Thoracic aorta (tissue), 2 donors: ENCODE data around the gene SMS. TPM values are rescaled to one million over a fixed set of nuclear protein-coding genes. Genes with fewer than 3 reads are reported as not detected.

Source experiments
- ATAC-seq: fragments of 150-250 bp; one replicate; pipeline ENCODE4 v1.8.0; 2017; ENCODE audit warnings: low read depth; ENCODE audit not compliant: insufficient number of reproducible peaks, low FRiP score
- DNase-seq: peaks from one replicate; pipeline ENCODE4 v3.0.0-alpha.2; 2020; ENCODE audit warnings: low spot score
- H3K27ac ChIP-seq, 2 donors: fragments of 200-600 bp; sonication (generic); 1 replicate in 1 of 2; 2 replicates in 1 of 2; pipeline ENCODE4 v1.5.1; 2016; ENCODE audit warnings: mild to moderate bottlenecking in 2 of 2, moderate library complexity in 2 of 2
- H3K27me3 ChIP-seq: fragments of 200-600 bp; sonication (generic); replicated peaks from 2 replicates; pipeline ENCODE4 v1.6.0; 2016; ENCODE audit warnings: mild to moderate bottlenecking; ENCODE audit not compliant: insufficient read depth
- H3K36me3 ChIP-seq: fragments of 200-600 bp; sonication (generic); one replicate; pipeline ENCODE4 v1.5.1; 2016
- H3K4me1 ChIP-seq, 2 donors: fragments of 200-600 bp; sonication (generic); 1 replicate in 1 of 2; 2 replicates in 1 of 2; pipeline versions ENCODE4 v1.5.1 to v1.6.0; 2016; ENCODE audit warnings: low read depth in 2 of 2, mild to moderate bottlenecking in 1 of 2; ENCODE audit not compliant: control insufficient read depth in 1 of 2
- H3K4me3 ChIP-seq: fragments of 200-600 bp; sonication (generic); 2 replicates; pipeline ENCODE4 v1.5.1; 2016; ENCODE audit warnings: mild to moderate bottlenecking
- H3K9me3 ChIP-seq: fragments of 200-600 bp; sonication (generic); 2 replicates; pipeline ENCODE4 v1.5.1; 2016
- total RNA-seq, 2 donors: library from RNA; depleted of rRNA; stranded (reverse); fragments of >200 nt; gene quantifications; one replicate each; pipeline versions ENCODE4 v1.1.0 to v1.2.3, GENCODE V29; 2016
- TF ChIP-seq, protein P1 (sequence below): fragments of 200-600 bp; sonication (generic); IDR thresholded peaks from one replicate; pipeline ENCODE4 v1.5.1; 2019; ENCODE audit warnings: antibody characterized with exemption

The SMS gene
- total RNA-seq, 2 donors from 2014 or later, result 37.8 to 61.6 TPM

DNA sequence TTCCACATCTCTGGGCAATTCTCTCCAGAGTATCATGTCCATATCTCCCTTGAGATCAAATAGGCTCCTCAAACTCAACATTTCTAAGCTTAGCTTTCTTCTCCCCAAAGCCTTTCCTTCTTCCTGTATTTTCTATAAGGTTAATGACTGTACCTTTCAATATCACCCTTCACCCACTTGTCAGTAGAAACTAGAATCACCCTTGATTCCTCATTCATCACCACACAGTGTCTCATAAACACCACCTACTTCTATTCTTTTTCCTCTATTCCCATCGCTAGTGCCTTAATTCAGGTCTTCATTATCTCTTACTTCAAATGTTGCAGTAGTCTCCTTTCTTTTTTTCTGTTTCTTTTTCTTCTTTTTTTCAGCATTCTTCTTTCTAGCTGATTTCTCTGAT is 28.3 kb upstream of the SMS start:
- TF ChIP-seq, protein P1, sequence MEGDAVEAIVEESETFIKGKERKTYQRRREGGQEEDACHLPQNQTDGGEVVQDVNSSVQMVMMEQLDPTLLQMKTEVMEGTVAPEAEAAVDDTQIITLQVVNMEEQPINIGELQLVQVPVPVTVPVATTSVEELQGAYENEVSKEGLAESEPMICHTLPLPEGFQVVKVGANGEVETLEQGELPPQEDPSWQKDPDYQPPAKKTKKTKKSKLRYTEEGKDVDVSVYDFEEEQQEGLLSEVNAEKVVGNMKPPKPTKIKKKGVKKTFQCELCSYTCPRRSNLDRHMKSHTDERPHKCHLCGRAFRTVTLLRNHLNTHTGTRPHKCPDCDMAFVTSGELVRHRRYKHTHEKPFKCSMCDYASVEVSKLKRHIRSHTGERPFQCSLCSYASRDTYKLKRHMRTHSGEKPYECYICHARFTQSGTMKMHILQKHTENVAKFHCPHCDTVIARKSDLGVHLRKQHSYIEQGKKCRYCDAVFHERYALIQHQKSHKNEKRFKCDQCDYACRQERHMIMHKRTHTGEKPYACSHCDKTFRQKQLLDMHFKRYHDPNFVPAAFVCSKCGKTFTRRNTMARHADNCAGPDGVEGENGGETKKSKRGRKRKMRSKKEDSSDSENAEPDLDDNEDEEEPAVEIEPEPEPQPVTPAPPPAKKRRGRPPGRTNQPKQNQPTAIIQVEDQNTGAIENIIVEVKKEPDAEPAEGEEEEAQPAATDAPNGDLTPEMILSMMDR, result no peak
- ATAC-seq (no peak), DNase-seq (no peak)
- Histone ChIP-seq H3K27me3 (no peaks in the 10 kb centered on the region), H3K4me1 (no peaks in the 10 kb centered on the region), H3K9me3 (no peaks in the 10 kb centered on the region), H3K36me3 (no peaks in the 10 kb centered on the region), H3K4me3 (no peak overlapping the region), H3K27ac (no peak overlapping the region)

- no peak for DNase-seq
- TF ChIP-seq, protein P1, result no peak
- no peak for ATAC-seq
- no peaks in the 10 kb centered on the region for H3K36me3 ChIP-seq
- H3K27me3 ChIP-seq, result no peaks in the 10 kb centered on the region
- no peak overlapping the region for H3K4me3 ChIP-seq
- H3K4me1 ChIP-seq, result no peaks in the 10 kb centered on the region
- no peaks in the 10 kb centered on the region for H3K9me3 ChIP-seq
- H3K27ac ChIP-seq, result no peak overlapping the region
These were observed 27.5 kb upstream of the SMS start for GRCh38 chrX:21912989-21913388.

- Histone ChIP-seq H3K27me3 (no peaks in the 10 kb centered on the region), H3K4me3 (peak overlapping the region; percentile 66), H3K9me3 (no peaks in the 10 kb centered on the region), H3K4me1 (peaks cover 0 to 6% of the 10 kb centered on the region in 2 donors), H3K27ac (peak overlapping the region; percentile 56 to 72), H3K36me3 (no peaks in the 10 kb centered on the region)
- TF ChIP-seq, protein P1, result no peak
- no peak for DNase-seq
- ATAC-seq, result no peak
These were observed 14.4 kb upstream of the SMS start for GRCh38 chrX:21926116-21926515.

GRCh38 chrX:21926527-21927278 is 13.8 kb upstream of the SMS start:
- peak overlapping the region; percentile 56 to 72 for H3K27ac ChIP-seq
- no peaks in the 10 kb centered on the region for H3K27me3 ChIP-seq
- DNase-seq (no peak), ATAC-seq (peak; percentile 76)
- peak overlapping the region; percentile 66 for H3K4me3 ChIP-seq
- peaks cover 0 to 6% of the 10 kb centered on the region in 2 donors for H3K4me1 ChIP-seq
- H3K9me3 ChIP-seq, result no peaks in the 10 kb centered on the region
- TF ChIP-seq, protein P1, result no peak
- H3K36me3 ChIP-seq, result no peaks in the 10 kb centered on the region

DNA sequence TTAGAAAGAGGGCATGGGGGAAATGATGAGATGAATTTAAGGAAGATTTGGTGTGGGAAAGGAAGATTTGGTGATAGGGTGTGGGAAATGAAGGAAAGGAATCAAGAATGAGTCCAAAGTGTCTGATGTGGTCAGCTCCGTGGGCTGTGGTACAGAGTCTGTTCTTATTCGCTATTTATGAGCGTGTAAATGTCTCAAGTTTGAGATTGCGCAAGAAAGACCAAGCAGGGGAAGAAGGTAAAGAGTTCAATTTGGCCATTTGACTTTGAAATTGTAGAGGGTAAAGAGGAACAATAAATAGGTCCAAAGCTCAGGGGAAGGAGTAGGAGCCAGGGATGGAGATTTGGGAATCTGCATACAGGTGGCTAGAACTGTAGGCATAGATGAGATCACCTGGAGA is 11.3 kb upstream of the SMS start:
- DNase-seq (no peak), ATAC-seq (no peak)
- Histone ChIP-seq H3K4me3 (no peak overlapping the region), H3K36me3 (no peaks in the 10 kb centered on the region), H3K4me1 (peaks cover 0 to 6% of the 10 kb centered on the region in 2 donors), H3K27me3 (no peaks in the 10 kb centered on the region), H3K27ac (no peak overlapping the region), H3K9me3 (no peaks in the 10 kb centered on the region)
- TF ChIP-seq, protein P1, result no peak
